Small intestine (tissue), 7 donors: Measurements from ENCODE around the gene ITCH. TPM values are rescaled to one million over a fixed set of nuclear protein-coding genes. Genes with fewer than 3 reads are reported as not detected.
"Not testable (repeated sequence)": the region's sequence is repeated elsewhere in the genome, so short reads cannot be mapped to it uniquely, and the experiment has no call there.

Source experiments
- DNase-seq, 2 donors: peaks; one replicate each; pipeline versions ENCODE4 v3.0.0 to v3.0.0-alpha.2; 2013
- FAIRE-seq: peaks from 2 replicates; lab custom pipeline; 2012; peaks lifted over from hg19 to GRCh38; lab: Jason Lieb, UNC
- H3K27ac ChIP-seq, 3 donors: one replicate each; pipeline ENCODE4 v1.5.1; 2013; ENCODE audit warnings: low read length in 2 of 3, mild to moderate bottlenecking in 2 of 3, control low read depth in 1 of 3, inconsistent platforms in 1 of 3, low read depth in 1 of 3, moderate library complexity in 1 of 3
- H3K27me3 ChIP-seq, 3 donors: one replicate each; pipeline ENCODE4 v1.6.1; 2013; ENCODE audit warnings: low read length in 3 of 3, inconsistent platforms in 1 of 3; ENCODE audit not compliant: control insufficient read depth in 3 of 3, insufficient read depth in 3 of 3
- H3K36me3 ChIP-seq, 3 donors: one replicate each; pipeline ENCODE4 v1.6.1; 2013; ENCODE audit warnings: low read length in 3 of 3, inconsistent platforms in 1 of 3, low read depth in 1 of 3, mild to moderate bottlenecking in 1 of 3, moderate library complexity in 1 of 3; ENCODE audit not compliant: control insufficient read depth in 3 of 3, insufficient read depth in 2 of 3
- H3K4me1 ChIP-seq, 3 donors: one replicate each; pipeline ENCODE4 v1.6.1; 2013; ENCODE audit warnings: low read length in 2 of 3, inconsistent platforms in 1 of 3, low read depth in 1 of 3, mild to moderate bottlenecking in 1 of 3, moderate library complexity in 1 of 3; ENCODE audit not compliant: control insufficient read depth in 3 of 3, insufficient read depth in 2 of 3
- H3K4me3 ChIP-seq, 3 donors: one replicate each; pipeline ENCODE4 v1.5.1; 2013; ENCODE audit warnings: low read length in 3 of 3, control low read depth in 1 of 3, inconsistent platforms in 1 of 3, low read depth in 1 of 3, mild to moderate bottlenecking in 1 of 3, moderate library complexity in 1 of 3
- H3K9me3 ChIP-seq, 2 donors: one replicate each; pipeline ENCODE4 v1.6.1; 2013; ENCODE audit warnings: low read depth in 1 of 2, low read length in 1 of 2; ENCODE audit not compliant: control insufficient read depth in 2 of 2, insufficient read depth in 1 of 2
- WGBS, 3 donors: extraction: QIAGEN DNeasy Blood & Tissue Kit; methylation state at CpG; one replicate each; pipeline ENCODE4 v1.1.7; 2013; 5-methylcytosine and 5-hydroxymethylcytosine counted together
- polyA plus RNA-seq, 4 donors: library from polyadenylated mRNA; stranded (reverse) in 3 of 4; unstranded in 1 of 4; fragments of 200-250 nt in 3 of 4; fragments of 120-200 nt in 1 of 4; gene quantifications; one replicate each; pipeline versions ENCODE4 v1.2.1 to v1.2.3, GENCODE V29; 2013
- donor health status: healthy with polysubstance abuse.
- donor health status: control.
- donor health status: control.
- donor health status: Bipolar disorder and iron deficiency.
- donor health status: healthy.

ITCH gene
- polyA plus RNA-seq, 4 donors = 12.0 to 35.1 (median 16.7) TPM

- peaks cover 0 to 27% (median 2%) of the 10 kb centered on the region in 3 donors for H3K4me1 ChIP-seq
- no peaks in the 10 kb centered on the region for H3K27me3 ChIP-seq
- H3K36me3 ChIP-seq = peaks cover 0 to 15% (median 6%) of the 10 kb centered on the region in 3 donors
- no peak overlapping the region for H3K4me3 ChIP-seq
- H3K27ac ChIP-seq = no peak overlapping the region
- H3K9me3 ChIP-seq = no peaks in the 10 kb centered on the region
- 93 to 98% (median 94%) methylated on average over 1 of the region's 1 CpG for WGBS, 3 donors
- DNase-seq = no peak
- FAIRE-seq = no peak
Measured at GRCh38 chr20:34510575-34510974, 147.5 kb downstream of the ITCH start.

GRCh38 chr20:34511891-34512265 lies 148.8 kb downstream of the ITCH start:
- Histone ChIP-seq H3K27me3 (no peaks in the 10 kb centered on the region), H3K4me3 (no peak overlapping the region), H3K9me3 (no peaks in the 10 kb centered on the region), H3K4me1 (peaks cover 0 to 27% (median 2%) of the 10 kb centered on the region in 3 donors), H3K36me3 (peaks cover 0 to 6% (median 6%) of the 10 kb centered on the region in 3 donors), H3K27ac (peak overlapping the region in 1 of 3 donors; percentile 45)
- no peak for DNase-seq
- WGBS, 3 donors = 84 to 95% (median 91%) methylated on average over 3 of the region's 3 CpGs
- FAIRE-seq = no peak

- peaks cover 0 to 27% (median 2%) of the 10 kb centered on the region in 3 donors for H3K4me1 ChIP-seq
- H3K27ac ChIP-seq = peak overlapping the region in 1 of 3 donors; percentile 45
- no peak overlapping the region for H3K4me3 ChIP-seq
- DNase-seq (peak; percentile 16 to 44), FAIRE-seq (no peak)
- 89 to 91% (median 89%) methylated on average over 4 of the region's 4 CpGs for WGBS, 3 donors
- H3K27me3 ChIP-seq = no peaks in the 10 kb centered on the region
- peaks cover 0 to 6% (median 6%) of the 10 kb centered on the region in 3 donors for H3K36me3 ChIP-seq
- no peaks in the 10 kb centered on the region for H3K9me3 ChIP-seq
Measured at GRCh38 chr20:34512266-34512954, 149.3 kb downstream of the ITCH start.

GRCh38 chr20:34512955-34513419 lies 149.9 kb downstream of the ITCH start:
- Histone ChIP-seq H3K27ac (peak overlapping the region in 1 of 3 donors; percentile 45), H3K4me1 (peaks cover 0 to 27% (median 2%) of the 10 kb centered on the region in 3 donors), H3K4me3 (no peak overlapping the region), H3K9me3 (no peaks in the 10 kb centered on the region), H3K36me3 (peaks cover 0 to 6% (median 3%) of the 10 kb centered on the region in 3 donors), H3K27me3 (no peaks in the 10 kb centered on the region)
- no peak for FAIRE-seq
- DNase-seq = peak in 1 of 2 donors; percentile 40

GRCh38 chr20:34514034-34514433 lies 151.0 kb downstream of the ITCH start:
- 93 to 97% (median 94%) methylated on average over 17 of the region's 17 CpGs for WGBS, 3 donors
- H3K4me3 ChIP-seq, H3K27ac ChIP-seq, DNase-seq, H3K36me3 ChIP-seq, FAIRE-seq, H3K27me3 ChIP-seq, H3K9me3 ChIP-seq: not testable (repeated sequence)
- peaks cover 0 to 27% (median 2%) of the 10 kb centered on the region in 3 donors for H3K4me1 ChIP-seq

GRCh38 chr20:34514897-34515483 lies 151.9 kb downstream of the ITCH start:
- H3K27ac ChIP-seq = peak overlapping the region; percentile 89 to 93 (median 89)
- H3K4me3 ChIP-seq = peak overlapping the region; percentile 53 to 87 (median 73)
- no peaks in the 10 kb centered on the region for H3K27me3 ChIP-seq
- WGBS, 3 donors = 8 to 23% (median 18%) methylated on average over 19 of the region's 19 CpGs
- peaks cover 0 to 10% (median 0%) of the 10 kb centered on the region in 3 donors for H3K36me3 ChIP-seq
- FAIRE-seq (no peak), DNase-seq (no peak)
- H3K4me1 ChIP-seq = peaks cover 0 to 27% (median 2%) of the 10 kb centered on the region in 3 donors
- H3K9me3 ChIP-seq = no peaks in the 10 kb centered on the region

GRCh38 chr20:34515484-34516246 lies 152.6 kb downstream of the ITCH start:
- FAIRE-seq (no peak), DNase-seq (peak; percentile 80 to 86)
- peak overlapping the region; percentile 53 to 87 (median 73) for H3K4me3 ChIP-seq
- peaks cover 0 to 7% (median 0%) of the 10 kb centered on the region in 3 donors for H3K36me3 ChIP-seq
- WGBS, 3 donors = 2 to 3% (median 2%) methylated on average over 35 to 36 of the region's 36 CpGs
- peaks cover 0 to 27% (median 2%) of the 10 kb centered on the region in 3 donors for H3K4me1 ChIP-seq
- H3K27me3 ChIP-seq = no peaks in the 10 kb centered on the region
- H3K27ac ChIP-seq = peak overlapping the region; percentile 89 to 93 (median 89)
- H3K9me3 ChIP-seq = no peaks in the 10 kb centered on the region
